ENCODE results near the gene MACROH2A2. TPM values are rescaled to one million over a fixed set of nuclear protein-coding genes. Genes with fewer than 3 reads are reported as not detected.
A peak's percentile ranks its signal among the peaks of the same experiment; 100 is the strongest.

Gene MACROH2A2
- total and polyA plus RNA-seq, 4 experiments from 2014 or later, result 4.6 to 5.6 (median 5.1) TPM

DNA sequence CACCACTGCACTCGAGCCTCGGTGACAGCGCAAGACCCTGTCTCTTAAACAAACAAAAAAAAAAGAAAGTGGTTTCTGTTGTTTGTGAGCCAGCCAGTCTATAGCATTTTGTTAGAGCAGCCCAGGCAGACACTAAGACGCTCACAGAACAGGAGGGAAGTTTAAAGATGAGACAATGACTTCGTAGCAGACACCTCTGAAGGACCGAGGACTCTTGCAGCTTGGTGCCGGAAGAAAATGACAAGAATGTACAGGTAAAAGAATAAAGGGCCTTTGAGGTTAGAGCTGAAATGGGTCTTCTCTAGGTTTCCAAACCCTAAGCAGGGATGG, 39.7 kb downstream of the MACROH2A2 start:
- H3K27ac Mint-ChIP-seq, result peak overlapping the region; percentile 83 to 98 (median 94)
- POLR2A ChIA-PET (ENCODE audit: partially characterized antibody), result interaction anchor here (0.6 to 5.3 kb wide), 9 partner anchors 17 to 1046 kb away, joined by 3 to 81 read pairs (median 5); partner anchors contain the start of genes EIF4EBP2, SAR1A and TYSND1
- no peaks in the 10 kb centered on the region for H3K27me3 Mint-ChIP-seq
- peak overlapping the region; percentile 76 to 87 (median 84) for H3K4me3 Mint-ChIP-seq
- no peaks in the 10 kb centered on the region for H3K36me3 ChIP-seq (ENCODE audit: insufficient read depth, low read length)
- CTCF ChIA-PET (ENCODE audit: partially characterized antibody), result interaction anchor here (1.2 to 5.6 kb wide), 7 partner anchors 8 to 135 kb away, joined by 3 to 92 read pairs (median 7); partner anchors contain the start of gene TYSND1
- peaks cover 4 to 19% of the 10 kb centered on the region in 2 donors for H3K36me3 Mint-ChIP-seq
- no peaks in the 10 kb centered on the region for H3K9me3 ChIP-seq (ENCODE audit: control insufficient read depth in 1 of 2, low read length in 2 of 2)
- DNase-seq, result no peak
- H3K27ac ChIP-seq (ENCODE audit: low read depth, low read length), result peak overlapping the region; percentile 61
- peaks cover 45% of the 10 kb centered on the region for H3K4me1 ChIP-seq (ENCODE audit: insufficient read depth, low read length)
- no peaks in the 10 kb centered on the region for H3K27me3 ChIP-seq (ENCODE audit: insufficient read depth, low read length)
- no peaks in the 10 kb centered on the region for H3K9me3 Mint-ChIP-seq
- peaks cover 24 to 46% (median 37%) of the 10 kb centered on the region in 4 donors for H3K4me1 Mint-ChIP-seq
- H3K4me3 ChIP-seq (ENCODE audit: low read length in 2 of 2), result peak overlapping the region; percentile 26 to 62
- intact Hi-C loops (cut with micrococcal nuclease), result loop anchor here (2.0 kb wide), 1 partner anchor 78 kb away; the partner anchor contains the start of gene SAR1A

DNA sequence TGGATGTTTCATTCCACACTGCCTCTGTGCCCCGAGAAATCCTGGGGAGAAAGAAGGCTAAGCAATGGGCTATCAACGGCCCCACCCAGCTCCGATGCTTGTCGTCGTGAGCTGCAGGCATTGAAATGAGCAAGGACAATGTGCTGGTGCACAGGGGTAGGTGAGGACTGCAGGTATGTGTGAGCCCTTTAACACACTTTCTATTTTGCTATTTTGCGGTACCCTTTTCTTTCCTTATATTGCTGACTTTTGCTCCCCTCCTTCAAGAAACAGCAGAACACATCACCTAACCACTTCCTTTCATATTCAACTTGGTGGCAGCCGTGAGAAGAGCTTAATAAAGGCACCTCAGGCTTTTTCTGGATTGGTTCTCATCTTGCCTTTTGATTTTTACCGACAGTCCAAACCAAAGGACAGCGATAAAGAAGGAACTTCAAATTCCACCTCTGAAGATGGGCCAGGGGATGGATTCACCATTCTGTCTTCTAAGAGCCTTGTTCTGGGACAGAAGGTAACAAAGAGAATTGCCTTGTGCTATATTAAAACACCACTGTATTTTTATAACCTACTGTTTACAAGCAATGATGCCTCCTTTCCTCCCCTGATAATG, 40.8 kb downstream of the MACROH2A2 start:
- peaks cover 1% of the 10 kb centered on the region for H3K36me3 ChIP-seq (ENCODE audit: insufficient read depth, low read length)
- H3K4me1 ChIP-seq (ENCODE audit: insufficient read depth, low read length), result peaks cover 45% of the 10 kb centered on the region
- Mint-ChIP-seq H3K27me3 (no peaks in the 10 kb centered on the region), H3K9me3 (no peaks in the 10 kb centered on the region), H3K4me1 (peaks cover 25 to 46% (median 37%) of the 10 kb centered on the region in 4 donors), H3K4me3 (peak overlapping the region; percentile 76 to 87 (median 84)), H3K27ac (peak overlapping the region; percentile 83 to 98 (median 94)), H3K36me3 (peaks cover 8 to 21% of the 10 kb centered on the region in 2 donors)
- POLR2A ChIA-PET (ENCODE audit: partially characterized antibody), result interaction anchor here (0.9 to 5.3 kb wide), 11 partner anchors 11 to 311 kb away, joined by 3 to 81 read pairs (median 7); partner anchors contain the start of genes EIF4EBP2, SAR1A and TYSND1
- peak overlapping the region; percentile 61 for H3K27ac ChIP-seq (ENCODE audit: low read depth, low read length)
- no peaks in the 10 kb centered on the region for H3K27me3 ChIP-seq (ENCODE audit: insufficient read depth, low read length)
- CTCF ChIA-PET (ENCODE audit: partially characterized antibody), result interaction anchor here (1.2 to 5.6 kb wide), 7 partner anchors 9 to 136 kb away, joined by 3 to 92 read pairs (median 7); partner anchors contain the start of gene TYSND1
- H3K9me3 ChIP-seq (ENCODE audit: control insufficient read depth in 1 of 2, low read length in 2 of 2), result no peaks in the 10 kb centered on the region
- peak overlapping the region; percentile 26 to 62 for H3K4me3 ChIP-seq (ENCODE audit: low read length in 2 of 2)
- intact Hi-C loops (cut with micrococcal nuclease), result loop anchor here (1.0 to 2.0 kb wide), 2 partner anchors 53 to 77 kb away; partner anchors contain the start of genes SAR1A and TYSND1
- peak; percentile 37 to 51 (median 44) for DNase-seq

DNA sequence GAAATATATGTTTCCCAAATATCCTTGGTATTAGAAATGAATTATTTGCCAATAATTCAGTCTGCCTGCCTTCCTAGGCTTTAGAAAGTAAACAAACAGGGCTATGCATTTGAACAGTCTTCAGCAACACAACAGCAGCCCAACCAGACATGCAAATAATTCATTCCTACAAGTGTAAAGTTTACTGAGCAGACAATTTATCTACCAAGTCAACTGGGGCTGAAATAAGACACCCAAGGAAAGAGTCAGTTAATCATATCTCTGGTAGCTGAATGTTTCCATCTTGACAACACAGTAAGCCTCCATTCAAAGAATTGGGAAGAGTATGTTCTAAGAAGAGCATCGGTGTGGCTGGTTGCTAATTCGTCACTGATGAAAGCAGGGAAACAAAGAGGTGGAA, 41.6 kb downstream of the MACROH2A2 start:
- Histone ChIP-seq H3K27me3 (ENCODE audit: insufficient read depth, low read length) (no peaks in the 10 kb centered on the region), H3K4me1 (ENCODE audit: insufficient read depth, low read length) (peaks cover 45% of the 10 kb centered on the region), H3K4me3 (ENCODE audit: low read length in 2 of 2) (peak overlapping the region; percentile 26 to 62), H3K36me3 (ENCODE audit: insufficient read depth, low read length) (peaks cover 7% of the 10 kb centered on the region), H3K27ac (ENCODE audit: low read depth, low read length) (peak overlapping the region; percentile 61), H3K9me3 (ENCODE audit: control insufficient read depth in 1 of 2, low read length in 2 of 2) (no peaks in the 10 kb centered on the region)
- Mint-ChIP-seq H3K27ac (peak overlapping the region in 6 of 7 donors; percentile 6 to 98 (median 38)), H3K9me3 (no peaks in the 10 kb centered on the region), H3K4me3 (peak overlapping the region in 6 of 8 donors; percentile 16 to 87 (median 54)), H3K4me1 (peaks cover 27 to 46% (median 37%) of the 10 kb centered on the region in 4 donors), H3K27me3 (no peaks in the 10 kb centered on the region), H3K36me3 (peaks cover 16 to 29% of the 10 kb centered on the region in 2 donors)
- CTCF ChIA-PET (ENCODE audit: partially characterized antibody), result interaction anchor here (1.0 to 5.6 kb wide), 4 partner anchors 9 to 52 kb away, joined by 3 to 92 read pairs (median 32); partner anchors contain the start of gene TYSND1
- intact Hi-C loops (cut with micrococcal nuclease), result no loop called here
- POLR2A ChIA-PET (ENCODE audit: partially characterized antibody), result interaction anchor here (1.9 to 5.3 kb wide), 6 partner anchors 10 to 311 kb away, joined by 5 to 81 read pairs (median 14); partner anchors contain the start of genes EIF4EBP2, SAR1A and TYSND1
- DNase-seq, result no peak

DNA sequence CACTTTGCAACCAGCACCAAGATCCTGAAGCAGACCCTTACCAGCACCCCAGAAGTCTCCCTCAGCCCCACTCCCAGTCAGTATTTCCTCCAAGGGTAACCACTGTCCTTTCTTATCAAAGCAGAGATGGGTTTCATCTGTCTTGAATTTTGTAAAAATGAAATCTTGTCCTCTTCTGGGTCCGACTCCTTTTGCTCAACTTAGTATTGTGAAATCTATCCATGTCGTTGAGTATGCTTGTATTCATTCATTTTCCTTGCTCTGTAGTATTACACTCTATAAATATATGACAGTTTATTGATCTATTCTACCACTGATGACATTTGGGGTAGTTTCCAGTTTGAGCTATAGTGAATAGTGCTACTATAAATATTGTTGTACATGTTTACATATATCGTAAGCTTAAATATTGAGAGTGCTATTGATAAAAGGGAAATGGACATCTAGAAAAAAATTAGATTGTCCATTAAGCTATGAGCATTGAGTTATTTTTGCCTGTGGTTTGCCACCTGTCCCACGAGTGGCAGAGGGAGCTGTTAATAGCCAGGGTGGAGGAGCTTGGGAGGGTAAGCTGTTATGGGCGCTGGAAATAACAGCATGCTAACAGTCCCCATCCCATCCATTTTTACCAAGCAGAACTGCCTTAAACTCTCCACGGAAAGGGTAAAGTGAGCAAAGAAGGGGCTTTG, 43.5 kb downstream of the MACROH2A2 start:
- H3K9me3 ChIP-seq (ENCODE audit: control insufficient read depth in 1 of 2, low read length in 2 of 2), result no peaks in the 10 kb centered on the region
- Mint-ChIP-seq H3K9me3 (no peaks in the 10 kb centered on the region), H3K36me3 (peaks cover 32 to 47% of the 10 kb centered on the region in 2 donors), H3K4me3 (peak overlapping the region in 1 of 8 donors; percentile 2), H3K27ac (peak overlapping the region in 2 of 7 donors; percentile 8 to 32), H3K27me3 (no peaks in the 10 kb centered on the region), H3K4me1 (peaks cover 27 to 46% (median 37%) of the 10 kb centered on the region in 4 donors)
- ChIA-PET CTCF (ENCODE audit: partially characterized antibody) (interaction anchor here (0.5 to 5.6 kb wide), 8 partner anchors 11 to 276 kb away, joined by 3 to 92 read pairs (median 4); partner anchors contain the start of gene TYSND1), POLR2A (ENCODE audit: partially characterized antibody) (interaction anchor here (5.3 kb wide), 1 partner anchor 49 kb away, joined by 81 read pairs; the partner anchor contains the start of gene TYSND1)
- no peak overlapping the region for H3K4me3 ChIP-seq (ENCODE audit: low read length in 2 of 2)
- H3K27me3 ChIP-seq (ENCODE audit: insufficient read depth, low read length), result no peaks in the 10 kb centered on the region
- intact Hi-C loops (cut with micrococcal nuclease), result no loop called here
- no peak overlapping the region for H3K27ac ChIP-seq (ENCODE audit: low read depth, low read length)
- DNase-seq, result no peak
- peaks cover 45% of the 10 kb centered on the region for H3K4me1 ChIP-seq (ENCODE audit: insufficient read depth, low read length)
- peaks cover 7% of the 10 kb centered on the region for H3K36me3 ChIP-seq (ENCODE audit: insufficient read depth, low read length)

DNA sequence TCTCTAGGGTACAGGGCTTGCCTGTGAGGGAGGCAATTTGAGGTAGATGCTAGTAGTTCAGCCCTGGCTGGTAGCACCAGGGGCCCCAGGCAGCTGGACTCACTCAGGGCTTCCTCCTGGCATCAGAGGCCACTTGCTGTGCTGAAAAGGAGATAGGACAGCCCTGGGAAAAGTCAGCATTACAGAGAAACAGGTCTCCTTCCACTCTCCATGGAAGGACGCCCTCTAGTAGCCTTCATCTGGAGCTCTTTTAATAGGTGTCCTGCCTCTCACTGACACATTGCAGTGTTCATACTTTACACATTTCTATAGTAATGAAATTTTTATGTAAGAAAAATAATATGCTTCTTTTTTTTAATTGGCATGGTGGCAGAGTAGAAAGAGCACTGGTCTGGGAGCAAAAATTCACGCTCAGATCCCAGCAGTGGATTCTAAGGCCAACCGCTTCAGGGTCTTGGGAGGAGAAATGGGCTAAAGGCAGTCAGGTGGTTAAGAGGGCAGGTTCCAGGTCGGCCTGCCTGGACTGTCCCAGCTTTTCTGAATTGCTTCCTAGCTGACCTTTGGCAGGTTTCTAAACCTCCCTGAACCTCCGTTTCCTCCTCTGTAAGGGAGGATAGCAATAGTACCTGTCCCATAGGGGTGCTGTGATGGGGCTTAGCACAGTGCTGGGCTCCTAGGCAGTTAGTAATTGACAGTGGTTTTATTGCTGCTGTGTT, 44.2 kb downstream of the MACROH2A2 start:
- Mint-ChIP-seq H3K4me3 (no peak overlapping the region), H3K27me3 (no peaks in the 10 kb centered on the region), H3K27ac (no peak overlapping the region), H3K4me1 (peaks cover 24 to 42% (median 33%) of the 10 kb centered on the region in 4 donors), H3K36me3 (peaks cover 39 to 54% of the 10 kb centered on the region in 2 donors), H3K9me3 (no peaks in the 10 kb centered on the region)
- Histone ChIP-seq H3K27me3 (ENCODE audit: insufficient read depth, low read length) (no peaks in the 10 kb centered on the region), H3K4me3 (ENCODE audit: low read length in 2 of 2) (no peak overlapping the region), H3K4me1 (ENCODE audit: insufficient read depth, low read length) (peaks cover 39% of the 10 kb centered on the region), H3K9me3 (ENCODE audit: control insufficient read depth in 1 of 2, low read length in 2 of 2) (no peaks in the 10 kb centered on the region), H3K27ac (ENCODE audit: low read depth, low read length) (no peak overlapping the region), H3K36me3 (ENCODE audit: insufficient read depth, low read length) (peaks cover 10% of the 10 kb centered on the region)
- intact Hi-C loops (cut with micrococcal nuclease), result no loop called here
- CTCF ChIA-PET (ENCODE audit: partially characterized antibody), result interaction anchor here (0.9 to 5.6 kb wide), 5 partner anchors 10 to 49 kb away, joined by 3 to 92 read pairs (median 4); partner anchors contain the start of gene TYSND1
- DNase-seq, result no peak
- POLR2A ChIA-PET (ENCODE audit: partially characterized antibody), result no interaction called here

DNA sequence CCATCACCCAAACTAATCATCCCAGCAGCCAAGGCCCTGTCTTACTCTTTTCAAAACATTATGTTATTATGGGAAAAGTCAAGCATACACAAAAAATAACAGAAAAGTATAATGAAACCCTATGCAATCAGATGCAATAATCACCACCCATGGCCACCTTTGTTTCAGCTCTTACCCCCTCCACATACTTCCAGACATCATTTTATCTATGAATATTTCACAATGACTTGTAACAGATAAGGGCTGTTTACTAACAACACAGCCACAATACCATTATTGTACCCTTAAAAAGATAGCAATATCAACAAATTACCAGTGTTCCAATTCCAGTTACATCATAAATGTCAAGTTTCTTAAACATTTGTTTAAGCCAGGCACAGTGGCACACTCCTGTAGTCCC, 44.8 kb downstream of the MACROH2A2 start:
- Mint-ChIP-seq H3K9me3 (no peaks in the 10 kb centered on the region), H3K27ac (peak overlapping the region in 1 of 7 donors; percentile 57), H3K36me3 (peaks cover 43 to 58% of the 10 kb centered on the region in 2 donors), H3K27me3 (no peaks in the 10 kb centered on the region), H3K4me3 (no peak overlapping the region), H3K4me1 (peaks cover 19 to 36% (median 29%) of the 10 kb centered on the region in 4 donors)
- CTCF ChIA-PET (ENCODE audit: partially characterized antibody), result interaction anchor here (0.8 kb wide), 1 partner anchor 19 kb away, joined by 3 read pairs; no protein-coding TSS in a partner anchor
- Histone ChIP-seq H3K4me1 (ENCODE audit: insufficient read depth, low read length) (peaks cover 38% of the 10 kb centered on the region), H3K9me3 (ENCODE audit: control insufficient read depth in 1 of 2, low read length in 2 of 2) (no peaks in the 10 kb centered on the region), H3K27me3 (ENCODE audit: insufficient read depth, low read length) (no peaks in the 10 kb centered on the region), H3K4me3 (ENCODE audit: low read length in 2 of 2) (no peak overlapping the region), H3K27ac (ENCODE audit: low read depth, low read length) (no peak overlapping the region), H3K36me3 (ENCODE audit: insufficient read depth, low read length) (peaks cover 13% of the 10 kb centered on the region)
- intact Hi-C loops (cut with micrococcal nuclease), result no loop called here
- no peak for DNase-seq
- POLR2A ChIA-PET (ENCODE audit: partially characterized antibody), result no interaction called here
